Activated effector memory CD4-positive, alpha-beta T cell treated with Interleukin-2 at 50 U/mL for 16 hours (primary cell): ENCODE results near the gene SORCS3.

Experiments
- DNase-seq: peaks from one replicate; pipeline ENCODE4 v3.0.0-alpha.2; 2020

Gene SORCS3

GRCh38 chr10:105197598-105198364, 556.7 kb downstream of the SORCS3 start:
- DNase-seq = no peak

GRCh38 chr10:105206616-105207015, 565.5 kb downstream of the SORCS3 start:
- no peak for DNase-seq

- DNase-seq = no peak
These were observed 566.4 kb downstream of the SORCS3 start for GRCh38 chr10:105207476-105207995.

- DNase-seq = no peak
These were observed 569.5 kb downstream of the SORCS3 start for GRCh38 chr10:105210546-105210945.

GRCh38 chr10:105237685-105238084, 596.6 kb downstream of the SORCS3 start:
- DNase-seq = no peak

GRCh38 chr10:105239311-105240219, 598.5 kb downstream of the SORCS3 start:
- no peak for DNase-seq

- DNase-seq = no peak
These were observed 600.2 kb downstream of the SORCS3 start for GRCh38 chr10:105241254-105241653.

GRCh38 chr10:105243381-105243780, 602.3 kb downstream of the SORCS3 start:
- no peak for DNase-seq

GRCh38 chr10:105243825-105244224, 602.7 kb downstream of the SORCS3 start:
- DNase-seq = no peak

- DNase-seq = no peak
These were observed 606.9 kb downstream of the SORCS3 start for GRCh38 chr10:105247831-105248499.

GRCh38 chr10:105252911-105253310, 611.8 kb downstream of the SORCS3 start:
- DNase-seq = no peak

- no peak for DNase-seq
These were observed 612.6 kb downstream of the SORCS3 start for GRCh38 chr10:105253515-105254212.

- DNase-seq = no peak
These were observed 617.1 kb downstream of the SORCS3 start for GRCh38 chr10:105258036-105258673.

- DNase-seq = no peak
These were observed 617.6 kb downstream of the SORCS3 start for GRCh38 chr10:105258674-105259065.

- no peak for DNase-seq
These were observed 618.1 kb downstream of the SORCS3 start for GRCh38 chr10:105259201-105259600.

- DNase-seq = no peak
These were observed 621.6 kb downstream of the SORCS3 start for GRCh38 chr10:105262666-105263065.

GRCh38 chr10:105266966-105267539, 626.0 kb downstream of the SORCS3 start:
- no peak for DNase-seq

GRCh38 chr10:105268961-105269360, 627.9 kb downstream of the SORCS3 start:
- no peak for DNase-seq

- no peak for DNase-seq
These were observed 628.6 kb downstream of the SORCS3 start for GRCh38 chr10:105269689-105270088.

GRCh38 chr10:105274556-105275070, 633.5 kb downstream of the SORCS3 start:
- DNase-seq = no peak

- no peak for DNase-seq
These were observed 637.3 kb downstream of the SORCS3 start for GRCh38 chr10:105278439-105278838.
